Fibroblast of the aortic adventitia (primary cell): ENCODE data around the gene TBC1D9B. TPM values are rescaled to one million over a fixed set of nuclear protein-coding genes. Genes with fewer than 3 reads are reported as not detected.

ENCODE experiments used
- DNase-seq: peaks from one replicate; pipeline ENCODE4 v3.0.0-alpha.2; 2010; ENCODE audit warnings: low read depth
- H3K4me3 ChIP-seq: 2 replicates; pipeline ENCODE4 v1.5.1; 2011; ENCODE audit warnings: low read depth, mild to moderate bottlenecking, control low read depth, low read length, moderate library complexity
- total RNA-seq: library from RNA; depleted of rRNA; stranded (reverse); fragments of >200 nt; gene quantifications from 2 replicates; pipeline ENCODE4 v1.2.3, GENCODE V29; 2012; ENCODE audit warnings: low replicate concordance
- TF ChIP-seq, protein P1 (sequence below): IDR thresholded peaks from 2 replicates; pipeline ENCODE4 v1.5.1; 2011; ENCODE audit warnings: mild to moderate bottlenecking, low read length, control low read depth, inconsistent platforms; ENCODE audit not compliant: insufficient read depth

The TBC1D9B gene
- total RNA-seq, 1 donor, result 70.9 TPM

- no peak for DNase-seq
- H3K4me3 ChIP-seq, result no peak overlapping the region
- TF ChIP-seq, protein P1, sequence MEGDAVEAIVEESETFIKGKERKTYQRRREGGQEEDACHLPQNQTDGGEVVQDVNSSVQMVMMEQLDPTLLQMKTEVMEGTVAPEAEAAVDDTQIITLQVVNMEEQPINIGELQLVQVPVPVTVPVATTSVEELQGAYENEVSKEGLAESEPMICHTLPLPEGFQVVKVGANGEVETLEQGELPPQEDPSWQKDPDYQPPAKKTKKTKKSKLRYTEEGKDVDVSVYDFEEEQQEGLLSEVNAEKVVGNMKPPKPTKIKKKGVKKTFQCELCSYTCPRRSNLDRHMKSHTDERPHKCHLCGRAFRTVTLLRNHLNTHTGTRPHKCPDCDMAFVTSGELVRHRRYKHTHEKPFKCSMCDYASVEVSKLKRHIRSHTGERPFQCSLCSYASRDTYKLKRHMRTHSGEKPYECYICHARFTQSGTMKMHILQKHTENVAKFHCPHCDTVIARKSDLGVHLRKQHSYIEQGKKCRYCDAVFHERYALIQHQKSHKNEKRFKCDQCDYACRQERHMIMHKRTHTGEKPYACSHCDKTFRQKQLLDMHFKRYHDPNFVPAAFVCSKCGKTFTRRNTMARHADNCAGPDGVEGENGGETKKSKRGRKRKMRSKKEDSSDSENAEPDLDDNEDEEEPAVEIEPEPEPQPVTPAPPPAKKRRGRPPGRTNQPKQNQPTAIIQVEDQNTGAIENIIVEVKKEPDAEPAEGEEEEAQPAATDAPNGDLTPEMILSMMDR, result no peak
These were observed 11.8 kb downstream of the TBC1D9B start for GRCh38 chr5:179895861-179896260.

DNA sequence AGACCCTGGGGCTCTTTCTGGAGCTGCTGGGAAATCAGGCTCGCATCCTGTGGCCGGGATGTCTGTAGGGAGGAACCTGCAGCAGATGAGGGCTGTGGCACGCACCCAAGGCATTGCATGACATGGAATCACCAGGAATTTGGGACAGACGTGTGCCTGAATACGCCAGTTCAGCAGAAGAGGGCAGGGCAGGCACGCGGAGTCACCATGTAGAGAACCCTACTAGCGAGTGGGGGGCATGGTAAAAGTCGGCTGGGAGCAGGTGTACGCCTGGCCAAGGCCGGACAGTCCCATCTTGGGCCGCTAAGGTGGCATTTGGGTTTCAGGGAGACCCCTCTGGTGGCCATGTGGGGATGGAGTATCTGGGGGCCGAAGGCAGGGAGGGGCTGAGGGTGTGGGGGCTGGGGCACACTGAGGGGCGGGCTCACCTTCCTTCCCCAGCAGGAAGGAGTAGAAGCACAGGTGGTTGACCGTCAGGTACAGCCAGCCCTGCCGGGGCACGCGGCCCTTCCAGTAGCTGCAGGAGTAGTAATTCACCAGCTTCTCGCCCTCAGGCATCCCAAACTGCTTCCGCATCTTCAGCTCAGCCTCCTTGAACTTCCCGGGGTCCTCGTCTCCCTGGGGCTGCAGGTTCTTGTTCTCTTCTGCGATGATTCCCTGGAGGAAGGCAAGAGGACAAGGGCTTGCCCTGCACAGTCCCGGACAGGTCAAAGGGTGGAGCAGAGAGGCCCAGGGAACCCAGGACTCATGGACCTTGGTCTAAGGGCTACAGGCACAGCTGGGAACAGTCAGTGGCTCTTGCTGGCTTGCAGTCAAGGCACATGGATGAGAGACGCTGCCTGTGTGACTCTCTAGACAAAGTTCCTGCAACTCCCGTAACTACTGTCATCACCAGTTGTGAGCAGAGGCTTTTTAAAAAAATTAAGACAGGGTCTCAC is 13.5 kb downstream of the TBC1D9B start:
- H3K4me3 ChIP-seq, result no peak overlapping the region
- no peak for DNase-seq
- TF ChIP-seq, protein P1, result no peak

DNA sequence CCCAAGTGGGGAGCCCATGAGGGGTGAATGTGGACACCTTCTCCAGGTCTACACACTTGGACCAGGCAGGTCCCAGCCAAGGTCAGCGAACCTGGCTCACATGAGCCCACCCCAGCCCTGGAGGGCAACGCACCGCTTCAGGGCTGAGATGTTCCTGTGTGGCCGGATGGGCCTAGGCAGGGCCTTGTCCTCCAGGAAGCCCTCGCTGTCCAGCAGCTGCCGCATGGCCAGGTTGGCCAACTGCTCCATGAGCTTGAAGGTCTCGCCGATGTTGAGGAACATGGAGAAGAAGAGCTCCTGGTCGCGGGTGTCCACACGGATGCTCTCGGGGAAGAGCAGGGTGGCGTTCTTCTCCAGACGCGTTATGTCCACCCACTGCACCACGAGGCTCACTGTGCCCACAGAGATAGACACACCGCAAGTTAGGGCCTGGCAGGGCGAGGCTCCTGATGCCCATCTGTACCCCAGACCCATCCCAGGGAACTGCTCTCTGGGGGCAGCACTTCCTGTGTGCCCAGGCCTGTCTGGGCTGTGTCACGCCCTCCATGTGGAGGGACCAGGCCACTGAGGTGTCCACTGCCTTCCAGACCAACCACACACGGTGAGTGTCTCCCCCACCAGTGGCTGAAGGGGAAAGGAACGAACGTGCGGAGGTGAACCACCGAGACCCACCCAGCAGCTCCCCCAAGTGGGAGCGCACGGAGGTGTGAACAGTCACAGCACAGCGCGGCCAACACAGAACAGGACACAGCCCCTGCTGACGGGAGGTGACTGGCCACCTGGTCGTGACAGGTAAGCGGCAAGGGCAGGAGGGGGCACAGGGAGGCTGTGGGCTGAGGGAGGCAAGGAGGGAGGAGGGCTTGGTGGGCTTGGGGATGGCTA is 14.4 kb downstream of the TBC1D9B start:
- H3K4me3 ChIP-seq, result no peak overlapping the region
- TF ChIP-seq, protein P1, result no peak
- DNase-seq, result no peak

DNA sequence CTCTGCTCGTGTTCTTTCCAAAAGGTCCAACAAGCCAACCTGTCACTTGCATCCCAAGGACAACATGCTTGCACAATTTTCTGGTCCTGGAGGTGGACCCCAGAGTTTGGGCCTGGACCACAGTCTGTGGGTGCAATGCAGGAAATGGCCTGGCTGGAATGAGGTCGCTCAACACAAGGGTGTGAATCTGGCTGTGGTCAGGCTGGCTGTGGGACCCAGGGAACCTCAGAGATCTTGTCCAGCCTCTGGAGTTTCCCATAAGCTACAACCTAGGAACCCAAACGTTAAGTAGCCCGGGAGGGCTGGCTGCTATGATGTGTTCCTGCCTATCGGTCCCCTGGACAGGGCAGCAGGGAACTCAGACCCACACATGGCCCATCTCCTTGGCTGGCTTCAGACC is 15.4 kb downstream of the TBC1D9B start:
- TF ChIP-seq, protein P1, result no peak

DNA sequence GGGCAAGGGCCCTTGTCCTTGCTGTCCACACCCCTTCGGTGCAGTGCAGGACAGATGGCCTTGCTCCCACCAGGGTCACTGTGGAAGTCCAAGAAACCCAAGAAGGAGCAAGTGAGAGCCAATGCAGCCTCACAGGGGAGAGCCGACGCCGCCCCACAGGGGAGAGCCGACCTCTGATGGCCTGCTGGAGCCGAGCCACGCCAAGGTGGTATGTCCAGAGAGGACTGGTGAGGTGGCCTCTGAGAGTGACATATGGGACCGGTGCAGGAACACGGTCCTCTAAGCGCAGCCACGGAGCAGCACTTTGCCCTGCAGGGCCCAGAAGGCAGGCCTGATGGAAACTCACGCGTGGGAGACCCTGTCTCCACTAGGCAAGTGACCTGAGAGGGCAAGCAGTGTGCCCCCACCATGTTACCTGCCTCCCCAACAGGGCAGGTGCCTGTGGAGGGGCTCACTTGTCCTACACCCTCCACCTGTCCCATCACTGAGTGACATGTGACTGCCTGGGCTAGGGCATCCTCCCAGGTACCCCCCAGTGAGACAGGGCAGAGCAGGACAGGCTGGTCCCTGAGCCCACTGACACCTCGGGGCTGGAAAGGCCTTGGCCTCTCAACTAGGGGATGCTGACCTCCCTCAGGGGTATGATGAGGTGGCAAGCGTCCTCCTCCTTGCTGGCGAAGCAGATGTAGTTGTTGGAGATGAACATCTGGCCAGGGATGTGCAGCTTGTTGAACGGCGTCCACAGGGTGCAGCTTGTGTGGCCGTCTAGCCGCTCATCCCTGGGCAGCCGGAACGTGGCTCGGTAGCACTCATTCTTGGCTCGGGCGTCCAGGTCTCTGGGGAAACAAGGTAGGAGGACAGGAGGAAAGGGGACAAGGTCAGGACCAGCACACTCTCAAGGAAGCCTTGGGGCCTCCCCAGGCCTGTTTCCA is 16.7 kb downstream of the TBC1D9B start:
- no peak for DNase-seq
- no peak overlapping the region for H3K4me3 ChIP-seq
- TF ChIP-seq, protein P1, result no peak

More for the DNA sequence above, 15.4 kb downstream of the TBC1D9B start:
- no peak overlapping the region for H3K4me3 ChIP-seq
- no peak for DNase-seq

DNA sequence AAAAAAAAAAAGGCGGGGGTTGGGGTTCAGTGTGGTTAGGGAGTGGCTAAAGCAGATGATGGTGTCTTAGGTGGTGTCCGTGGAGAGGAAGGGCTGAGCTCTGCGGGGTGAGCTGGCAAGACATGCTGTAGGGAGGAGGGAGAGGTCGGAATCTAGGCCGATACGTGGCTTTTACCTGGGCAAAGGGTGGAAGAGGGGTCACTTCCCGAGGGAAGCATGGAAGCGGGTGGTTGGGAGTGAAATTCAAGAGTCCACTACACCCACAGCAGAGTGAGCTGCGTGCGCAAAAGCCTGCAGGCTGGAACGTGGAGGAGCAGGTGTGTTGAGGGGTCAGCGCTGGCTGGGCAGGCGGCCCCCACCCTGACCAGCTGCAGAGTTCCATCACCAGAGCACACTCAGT is 17.8 kb downstream of the TBC1D9B start:
- TF ChIP-seq, protein P1, result no peak
- DNase-seq, result no peak
- H3K4me3 ChIP-seq, result no peak overlapping the region
